Natural killer cell treated with Interleukin-12 subunit alpha and Interleukin-12 subunit beta and Interleukin-15 and Interleukin-18, amount 100 ng/mL, for 72 hours (primary cell): ENCODE measurements around the gene SOX30. TPM values are rescaled to one million over a fixed set of nuclear protein-coding genes. Genes with fewer than 3 reads are reported as not detected.

Experiments used
- ATAC-seq, 2 donors: fragments of 150-1000 bp; cut with Tn5 transposase in 1 of 2; sonication (Bioruptor Pico), chemical (Tn5 transposase) in 1 of 2; 2 replicates each; pipeline ENCODE4 v1.10.0; 2021
- DNase-seq: peaks from one replicate; pipeline ENCODE4 v3.0.0; 2022; ENCODE audit warnings: low spot score
- H3K27ac Mint-ChIP-seq, 2 donors: 1 replicate in 1 of 2; 2 replicates in 1 of 2; pipeline ENCODE4 v1.8.0; 2022; ENCODE audit warnings: mixed read lengths in 2 of 2, mild to moderate bottlenecking in 1 of 2, moderate library complexity in 1 of 2
- H3K27me3 Mint-ChIP-seq, 2 donors: 1 replicate in 1 of 2; 2 replicates in 1 of 2; pipeline ENCODE4 v1.8.0; 2022; ENCODE audit warnings: mixed read lengths in 2 of 2
- H3K36me3 Mint-ChIP-seq: one replicate; pipeline ENCODE4 v1.8.0; 2022; ENCODE audit warnings: mixed read lengths
- H3K4me1 Mint-ChIP-seq, 2 donors: 1 replicate in 1 of 2; 2 replicates in 1 of 2; pipeline ENCODE4 v1.8.0; 2022; ENCODE audit warnings: low read depth in 2 of 2, mixed read lengths in 2 of 2, mild to moderate bottlenecking in 1 of 2
- H3K4me3 Mint-ChIP-seq: one replicate; pipeline ENCODE4 v1.8.0; 2022; ENCODE audit warnings: mixed read lengths
- H3K9me3 Mint-ChIP-seq: 2 replicates; pipeline ENCODE4 v1.8.0; 2022; ENCODE audit warnings: mixed read lengths
- total RNA-seq, 2 donors: library from RNA; stranded (reverse); gene quantifications; one replicate each; pipeline ENCODE4 v1.2.3, GENCODE V29; 2022

SOX30 gene
- total RNA-seq, 2 donors from 2014 or later, result not detected

GRCh38 chr5:157594257-157594656, 58.0 kb downstream of the SOX30 start:
- Mint-ChIP-seq H3K9me3 (peaks cover 8% of the 10 kb centered on the region), H3K4me3 (peak overlapping the region; percentile 81), H3K27ac (peak overlapping the region; percentile 99 to 100), H3K36me3 (peaks cover 8% of the 10 kb centered on the region), H3K4me1 (peaks cover 66 to 76% of the 10 kb centered on the region in 2 donors), H3K27me3 (peaks cover 0 to 5% of the 10 kb centered on the region in 2 donors)
- no peak for DNase-seq
- peak; percentile 64 to 84 for ATAC-seq

DNA sequence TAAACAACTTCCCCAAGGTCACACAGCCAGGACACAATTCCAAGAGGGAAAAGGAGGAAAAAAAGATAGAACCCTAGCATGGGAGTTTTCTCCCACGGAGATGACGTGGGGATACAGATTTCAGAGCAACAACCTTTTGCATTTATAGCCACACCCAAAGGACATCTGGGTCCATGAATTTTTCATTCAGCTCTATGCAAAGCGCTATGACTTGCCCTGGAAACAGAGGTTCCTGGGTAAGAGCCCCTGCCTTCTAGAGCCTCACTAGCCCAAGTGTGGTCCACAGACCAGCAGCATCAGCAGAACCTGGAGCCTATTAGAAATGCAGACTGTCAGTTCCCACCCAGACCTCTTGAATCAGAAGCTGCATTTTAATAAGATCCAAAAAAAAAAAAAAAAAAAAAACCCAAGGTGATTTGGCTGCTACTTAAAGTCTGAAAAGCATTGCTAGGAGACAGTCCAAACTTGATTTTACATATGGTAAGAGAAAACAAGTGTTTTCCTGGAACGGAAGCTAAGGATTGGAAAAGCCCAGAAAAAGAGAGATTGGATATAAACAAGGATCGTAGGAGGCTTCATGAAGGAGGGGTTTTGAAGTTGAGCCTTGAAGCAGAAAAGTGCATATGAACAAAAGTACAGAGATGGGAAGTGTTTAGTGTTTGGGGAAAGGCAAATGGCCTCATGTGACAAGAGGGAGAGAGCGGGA, 59.0 kb downstream of the SOX30 start:
- H3K27me3 Mint-ChIP-seq, result peaks cover 0 to 5% of the 10 kb centered on the region in 2 donors
- DNase-seq, result no peak
- peaks cover 8% of the 10 kb centered on the region for H3K9me3 Mint-ChIP-seq
- peaks cover 8% of the 10 kb centered on the region for H3K36me3 Mint-ChIP-seq
- H3K27ac Mint-ChIP-seq, result peak overlapping the region; percentile 99 to 100
- no peak for ATAC-seq
- peaks cover 57 to 65% of the 10 kb centered on the region in 2 donors for H3K4me1 Mint-ChIP-seq
- peak overlapping the region; percentile 68 for H3K4me3 Mint-ChIP-seq

DNA sequence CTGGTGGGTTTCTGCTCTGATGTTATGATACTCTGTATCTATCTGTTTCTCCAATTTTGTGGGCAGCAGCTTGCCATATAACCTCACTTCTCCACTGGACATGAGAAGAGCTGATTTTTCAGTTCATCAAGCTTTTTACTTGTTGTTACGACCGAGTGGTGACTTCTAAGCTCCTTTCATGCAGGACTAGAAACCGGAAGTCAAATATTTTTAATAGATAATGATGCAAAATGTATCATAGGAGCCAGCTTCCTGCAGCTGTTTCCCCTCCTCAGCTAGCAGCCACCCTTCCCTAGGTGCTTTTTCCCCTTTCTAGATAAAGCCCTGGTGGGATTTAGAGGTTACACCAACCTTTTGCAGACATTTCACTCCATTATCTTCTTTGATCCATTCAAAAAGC, 59.6 kb downstream of the SOX30 start:
- Mint-ChIP-seq H3K4me3 (peak overlapping the region; percentile 68), H3K4me1 (peaks cover 52 to 61% of the 10 kb centered on the region in 2 donors), H3K36me3 (peaks cover 8% of the 10 kb centered on the region), H3K9me3 (peaks cover 8% of the 10 kb centered on the region), H3K27ac (peak overlapping the region; percentile 99 to 100), H3K27me3 (peaks cover 0 to 5% of the 10 kb centered on the region in 2 donors)
- no peak for DNase-seq
- ATAC-seq, result no peak

DNA sequence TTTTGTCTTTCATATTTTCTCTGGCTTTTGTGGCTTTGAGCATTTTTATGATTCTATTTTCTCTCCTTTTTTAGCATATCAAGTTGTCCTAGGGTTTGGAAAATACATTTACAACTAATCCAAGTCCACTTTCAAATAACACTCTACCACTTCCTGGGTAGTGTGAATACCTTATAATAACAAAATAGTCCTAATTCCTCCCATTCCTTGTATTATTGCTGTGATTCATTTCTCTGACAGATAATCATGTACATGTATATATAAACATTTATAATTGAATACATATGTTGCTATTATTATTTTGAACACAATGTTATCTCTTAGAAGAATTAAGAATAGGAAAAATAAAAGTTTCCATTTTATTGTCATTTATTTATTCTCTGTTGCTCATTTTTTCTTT, 61.8 kb downstream of the SOX30 start:
- DNase-seq, result no peak
- peak overlapping the region in 1 of 2 donors; percentile 3 for H3K27ac Mint-ChIP-seq
- peaks cover 8% of the 10 kb centered on the region for H3K36me3 Mint-ChIP-seq
- no peak for ATAC-seq
- H3K4me3 Mint-ChIP-seq, result no peak overlapping the region
- peaks cover 0 to 5% of the 10 kb centered on the region in 2 donors for H3K27me3 Mint-ChIP-seq
- H3K4me1 Mint-ChIP-seq, result peaks cover 32 to 41% of the 10 kb centered on the region in 2 donors
- peaks cover 2% of the 10 kb centered on the region for H3K9me3 Mint-ChIP-seq

DNA sequence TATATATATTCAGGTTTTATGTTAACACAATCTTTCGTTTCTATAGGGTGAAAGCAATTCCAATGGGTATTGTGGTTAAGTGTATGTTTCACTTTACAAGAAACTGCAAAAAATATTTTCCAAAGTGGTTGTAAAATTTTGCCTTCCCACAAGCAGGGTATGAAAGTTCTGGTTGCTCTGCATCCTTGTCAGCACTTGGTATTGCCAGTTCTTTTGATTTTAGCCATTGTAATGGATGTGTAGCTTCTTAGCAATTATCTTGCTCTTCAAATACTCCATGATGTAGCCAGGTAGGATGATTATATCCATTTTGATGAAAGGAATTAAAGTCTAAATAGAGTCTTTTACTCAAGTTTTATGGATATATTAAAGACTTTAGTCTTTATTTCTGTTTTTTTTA, 67.6 kb downstream of the SOX30 start:
- Mint-ChIP-seq H3K4me1 (peaks cover 27 to 28% of the 10 kb centered on the region in 2 donors), H3K4me3 (no peak overlapping the region), H3K27me3 (no peaks in the 10 kb centered on the region), H3K27ac (no peak overlapping the region), H3K36me3 (peaks cover 5% of the 10 kb centered on the region), H3K9me3 (peaks cover 4% of the 10 kb centered on the region)
- ATAC-seq, result no peak
- DNase-seq, result no peak

DNA sequence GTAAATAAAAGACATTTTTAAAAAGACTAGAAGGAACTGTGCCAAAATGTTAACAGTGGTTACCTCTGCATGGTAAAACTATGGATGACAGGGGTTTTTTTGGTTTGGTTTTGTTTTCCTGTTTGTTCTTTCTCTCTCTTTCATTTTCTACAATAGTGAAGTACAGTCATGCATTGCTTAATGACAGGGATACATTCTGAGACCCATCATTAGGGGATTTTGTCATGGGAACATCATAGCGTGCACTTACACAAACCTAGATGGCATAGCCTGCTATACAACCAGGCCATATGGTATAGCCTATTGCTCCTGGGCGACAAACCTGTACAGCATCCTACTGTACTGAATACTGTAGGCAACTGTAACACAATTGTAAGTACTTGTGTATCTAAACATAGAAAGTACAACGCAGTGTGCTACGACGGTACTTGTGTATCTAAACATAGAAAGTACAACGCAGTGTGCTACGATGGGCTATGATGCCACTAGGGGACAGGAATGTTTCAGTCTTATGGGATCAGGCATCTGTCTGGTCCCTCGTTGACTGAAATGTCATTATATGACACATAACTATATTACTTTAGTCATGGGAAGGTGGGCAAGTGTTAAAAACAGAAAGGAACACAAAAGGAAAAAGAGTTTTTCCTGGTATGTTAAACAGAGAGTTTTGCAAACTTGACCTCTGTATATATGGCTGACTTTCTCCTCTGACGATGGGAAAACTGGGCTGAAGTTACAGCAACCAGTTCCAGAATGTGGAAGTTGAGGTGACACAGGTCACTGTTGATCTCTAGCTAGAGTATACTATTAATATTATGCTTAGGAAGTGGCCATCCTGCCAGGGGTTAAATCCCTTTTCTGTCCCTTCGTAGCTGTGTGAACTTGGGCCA, 69.3 kb downstream of the SOX30 start:
- ATAC-seq, result peak; percentile 90 to 93
- peaks cover 5% of the 10 kb centered on the region for H3K36me3 Mint-ChIP-seq
- H3K27ac Mint-ChIP-seq, result peak overlapping the region; percentile 68 to 73
- no peak for DNase-seq
- peaks cover 34 to 36% of the 10 kb centered on the region in 2 donors for H3K4me1 Mint-ChIP-seq
- peak overlapping the region; percentile 63 for H3K4me3 Mint-ChIP-seq
- H3K9me3 Mint-ChIP-seq, result peaks cover 4% of the 10 kb centered on the region
- H3K27me3 Mint-ChIP-seq, result no peaks in the 10 kb centered on the region

DNA sequence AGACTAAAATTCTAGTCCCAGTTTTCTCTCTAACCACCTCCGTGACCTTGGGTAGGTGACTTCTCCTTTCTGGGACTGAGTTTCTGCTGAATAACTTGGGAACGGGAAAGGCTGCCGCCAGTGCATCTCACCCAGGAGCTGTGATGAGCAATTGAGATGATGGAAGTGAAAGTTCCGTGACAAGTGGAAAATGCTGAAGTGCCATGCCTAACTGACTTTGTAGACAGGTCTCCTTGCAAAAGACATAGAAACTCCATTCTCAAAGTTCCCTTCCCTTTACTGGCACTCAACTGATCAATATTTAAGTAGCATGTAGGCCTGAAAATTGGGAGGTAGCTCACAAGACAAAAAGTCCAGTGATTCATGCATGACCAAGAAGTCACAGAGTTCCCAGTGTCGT, 70.3 kb downstream of the SOX30 start:
- no peak overlapping the region for H3K4me3 Mint-ChIP-seq
- H3K36me3 Mint-ChIP-seq, result peaks cover 5% of the 10 kb centered on the region
- ATAC-seq, result no peak

DNA sequence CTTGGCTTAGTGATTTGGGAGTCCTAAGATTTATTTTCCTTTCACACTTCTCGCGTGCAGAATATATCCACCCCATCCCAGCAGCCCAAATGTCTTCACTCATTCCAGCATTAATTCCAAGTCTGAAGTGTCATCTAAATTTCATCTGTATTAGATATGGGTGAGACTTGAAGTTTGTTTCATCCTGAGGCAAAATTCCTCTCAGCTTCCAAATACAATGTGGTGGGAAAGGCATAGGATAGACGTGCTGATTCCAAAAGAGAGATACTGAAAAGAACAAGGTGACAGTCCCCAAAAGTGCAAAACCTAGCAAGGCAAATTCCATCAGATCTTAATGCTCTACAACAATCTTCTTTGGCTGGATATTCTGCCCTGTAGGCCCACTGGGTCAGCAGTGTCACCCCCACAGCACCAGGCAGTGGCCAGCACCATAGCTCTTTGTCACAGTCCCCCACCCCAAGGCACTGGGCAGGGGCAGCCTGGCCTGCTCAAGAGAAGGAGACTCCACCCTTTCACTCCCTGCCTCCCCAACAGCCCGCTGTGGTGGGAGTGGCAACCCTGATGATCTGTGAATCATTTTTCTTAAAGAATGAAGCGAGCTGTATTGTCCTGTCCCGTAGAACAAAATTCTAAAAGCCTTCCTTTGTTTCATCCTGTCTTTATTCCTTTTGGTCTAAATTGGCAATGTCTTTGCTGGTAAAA, 74.0 kb downstream of the SOX30 start:
- ATAC-seq (no peak), DNase-seq (no peak)
- Mint-ChIP-seq H3K27ac (peak overlapping the region in 1 of 2 donors; percentile 39), H3K9me3 (no peaks in the 10 kb centered on the region), H3K4me3 (no peak overlapping the region), H3K36me3 (peaks cover 14% of the 10 kb centered on the region), H3K4me1 (peaks cover 37 to 47% of the 10 kb centered on the region in 2 donors), H3K27me3 (no peaks in the 10 kb centered on the region)

More for the DNA sequence above, 70.3 kb downstream of the SOX30 start:
- Mint-ChIP-seq H3K27me3 (no peaks in the 10 kb centered on the region), H3K9me3 (peaks cover 4% of the 10 kb centered on the region), H3K4me1 (peaks cover 37 to 40% of the 10 kb centered on the region in 2 donors), H3K27ac (peak overlapping the region; percentile 32 to 80)
- no peak for DNase-seq

- H3K4me3 Mint-ChIP-seq, result peak overlapping the region; percentile 71
- H3K27ac Mint-ChIP-seq, result peak overlapping the region; percentile 20 to 51
- ATAC-seq (no peak), DNase-seq (no peak)
- H3K27me3 Mint-ChIP-seq, result no peaks in the 10 kb centered on the region
- no peaks in the 10 kb centered on the region for H3K9me3 Mint-ChIP-seq
- peaks cover 28 to 44% of the 10 kb centered on the region in 2 donors for H3K4me1 Mint-ChIP-seq
- peaks cover 14% of the 10 kb centered on the region for H3K36me3 Mint-ChIP-seq
Observed at GRCh38 chr5:157576678-157577077, 75.6 kb downstream of the SOX30 start.

Other genes with a start within 250 kb of the SOX30 start
- 1 to 10 TPM in 1 of 2 donors, under 1 TPM in 1; 0.43 to 1.2 TPM for gene NIPAL4, start 192.2 kb downstream of the SOX30 start, total RNA-seq
- gene ADAM19, start 76.7 kb downstream of the SOX30 start, total RNA-seq, result 100 to 1,000 TPM; 358 to 384 TPM
- gene C5orf52, start 19.1 kb upstream of the SOX30 start, total RNA-seq, result not detected
- 10 to 100 TPM; 15.7 to 18.9 TPM for gene THG1L, start 79.0 kb upstream of the SOX30 start, total RNA-seq
- 1 to 10 TPM; 4.5 to 7.9 TPM for gene LSM11, start 91.3 kb upstream of the SOX30 start, total RNA-seq
- gene CLINT1, start 206.7 kb upstream of the SOX30 start, total RNA-seq, result 10 to 100 TPM; 76.6 to 80.9 TPM